Rectal smooth muscle tissue (tissue), 1 donor: ENCODE results near the gene OTOGL.
"Not testable (repeated sequence)": the region's sequence is repeated elsewhere in the genome, so short reads cannot be mapped to it uniquely, and the experiment has no call there.

Experiments
- H3K27ac ChIP-seq: one replicate; pipeline ENCODE4 v1.7.0; 2013; ENCODE audit warnings: low read depth, low read length, inconsistent platforms
- H3K27me3 ChIP-seq: one replicate; pipeline ENCODE4 v1.7.0; 2013; ENCODE audit warnings: low read length; ENCODE audit not compliant: control insufficient read depth, insufficient read depth
- H3K36me3 ChIP-seq: one replicate; pipeline ENCODE4 v1.7.0; 2013; ENCODE audit warnings: low read length; ENCODE audit not compliant: control insufficient read depth, insufficient read depth
- H3K4me1 ChIP-seq: one replicate; pipeline ENCODE4 v1.7.0; 2013; ENCODE audit warnings: low read length; ENCODE audit not compliant: control insufficient read depth, insufficient read depth
- H3K4me3 ChIP-seq: one replicate; pipeline ENCODE4 v1.7.0; 2013; ENCODE audit warnings: low read length
- H3K9ac ChIP-seq: one replicate; pipeline ENCODE4 v1.7.0; 2013; ENCODE audit warnings: low read length

OTOGL gene

DNA sequence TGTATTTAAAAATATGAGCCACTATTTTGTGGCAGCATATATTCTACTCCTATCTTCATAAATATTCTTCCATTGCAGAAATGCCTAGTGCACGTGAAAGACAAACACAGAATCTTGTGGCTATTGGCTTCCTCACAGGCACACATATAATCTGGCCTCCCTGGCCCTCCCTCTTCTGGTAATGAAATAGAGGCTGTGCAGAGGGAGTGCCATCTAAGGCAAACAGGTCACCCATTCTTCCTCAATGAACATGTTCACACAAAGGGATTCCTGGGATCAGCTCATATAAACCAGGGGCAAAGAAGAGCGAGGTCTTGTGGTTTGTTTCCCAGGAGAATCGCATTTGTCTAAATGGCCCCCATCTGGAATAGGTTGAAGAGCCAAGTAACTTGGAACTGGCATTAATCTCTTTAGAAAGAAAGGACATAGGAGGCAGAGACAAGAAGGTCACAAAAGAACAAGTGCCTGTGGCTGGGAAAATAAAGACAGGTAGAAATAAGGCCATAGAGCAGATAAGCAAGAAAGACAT is 173.1 kb downstream of the OTOGL start:
- Histone ChIP-seq H3K9ac (no peak overlapping the region), H3K27ac (no peak overlapping the region), H3K36me3 (no peaks in the 10 kb centered on the region)

DNA sequence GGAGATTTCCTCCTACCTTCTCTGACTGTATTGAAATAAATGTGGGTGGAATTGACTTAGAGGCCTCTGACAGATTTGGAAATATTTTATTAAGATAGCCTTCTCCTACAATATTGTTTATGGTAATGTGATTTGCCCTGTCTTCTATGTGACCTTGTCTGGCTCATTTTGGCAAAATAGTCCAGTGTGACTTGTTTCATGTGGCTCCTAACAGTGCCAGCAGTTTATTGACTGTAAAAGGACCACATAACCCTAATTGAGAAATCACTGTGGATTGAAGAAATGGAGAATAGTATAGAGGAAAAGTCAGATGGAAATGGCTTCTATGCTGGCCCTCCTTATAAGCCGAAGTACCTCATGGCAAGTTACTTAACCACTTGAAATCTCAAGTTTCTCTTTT is 173.8 kb downstream of the OTOGL start:
- Histone ChIP-seq H3K9ac (no peak overlapping the region), H3K27me3 (no peaks in the 10 kb centered on the region), H3K4me3 (no peak overlapping the region), H3K36me3 (no peaks in the 10 kb centered on the region), H3K27ac (no peak overlapping the region), H3K4me1 (peaks cover 5% of the 10 kb centered on the region)

More for the DNA sequence above, 173.1 kb downstream of the OTOGL start:
- Histone ChIP-seq H3K4me3 (no peak overlapping the region), H3K4me1 (peaks cover 5% of the 10 kb centered on the region), H3K27me3 (no peaks in the 10 kb centered on the region)

DNA sequence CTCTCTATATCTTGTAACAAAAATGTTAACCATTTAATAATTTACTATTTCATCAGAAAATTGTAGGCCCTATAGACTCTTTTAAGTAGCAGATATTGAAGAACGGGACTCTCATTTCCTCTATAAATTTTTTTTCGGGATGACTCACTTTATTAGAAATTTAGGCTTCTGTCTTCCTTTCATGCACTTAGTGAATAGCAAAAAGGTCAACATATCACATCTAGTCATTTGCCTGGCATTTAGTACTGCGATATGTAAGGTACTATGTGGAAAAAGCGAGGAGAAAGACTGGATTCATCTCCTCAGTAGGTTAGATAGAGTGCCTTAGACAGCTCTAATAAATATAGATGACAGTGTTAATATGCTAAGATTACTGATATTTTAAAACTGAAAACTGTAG is 178.4 kb downstream of the OTOGL start:
- Histone ChIP-seq H3K4me3 (no peak overlapping the region), H3K4me1 (no peaks in the 10 kb centered on the region), H3K9ac (no peak overlapping the region), H3K27me3 (no peaks in the 10 kb centered on the region), H3K27ac (no peak overlapping the region), H3K36me3 (no peaks in the 10 kb centered on the region)

DNA sequence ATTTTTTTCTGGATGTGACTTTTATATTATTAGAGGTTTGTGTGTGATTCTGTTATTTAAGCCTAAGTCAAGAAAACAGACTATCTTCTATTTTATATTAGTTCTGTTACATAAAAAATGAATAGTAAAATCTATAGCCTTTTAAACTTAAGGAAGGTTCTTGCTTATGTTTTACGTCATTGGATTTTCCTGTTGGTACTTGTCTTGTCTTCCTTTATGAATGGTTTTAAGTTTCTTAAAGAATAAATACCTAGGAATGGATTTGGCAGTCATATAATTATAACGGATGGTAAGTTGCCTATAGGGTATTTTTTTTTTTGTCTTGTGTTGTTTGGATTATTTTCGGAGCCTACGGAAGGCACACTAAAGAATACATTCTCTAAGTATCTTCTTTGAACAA is 182.9 kb downstream of the OTOGL start:
- Histone ChIP-seq H3K36me3 (no peaks in the 10 kb centered on the region), H3K4me3 (no peak overlapping the region), H3K9ac (no peak overlapping the region)

DNA sequence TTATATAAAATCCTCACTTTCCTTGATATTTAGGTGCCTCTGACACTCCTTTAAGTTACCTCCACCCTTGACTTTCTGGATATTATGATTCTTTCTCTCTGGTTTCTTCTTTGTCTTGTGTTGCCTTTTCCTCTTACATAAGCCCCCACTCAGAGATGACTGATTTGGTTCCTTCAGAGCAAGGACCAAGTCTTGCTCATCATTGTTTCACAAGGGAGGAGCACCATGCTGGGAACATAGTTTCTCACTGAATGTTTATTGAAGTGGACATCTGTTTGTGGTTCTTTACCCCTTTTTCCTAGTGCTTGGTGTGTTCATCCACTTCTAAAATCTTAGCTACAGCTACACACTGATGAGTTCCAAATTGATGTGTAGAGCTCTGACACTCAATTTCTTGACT is 183.4 kb downstream of the OTOGL start:
- Histone ChIP-seq H3K27me3 (no peaks in the 10 kb centered on the region), H3K4me1 (no peaks in the 10 kb centered on the region), H3K27ac (no peak overlapping the region), H3K36me3 (no peaks in the 10 kb centered on the region), H3K4me3 (no peak overlapping the region), H3K9ac (no peak overlapping the region)

More for the DNA sequence above, 182.9 kb downstream of the OTOGL start:
- Histone ChIP-seq H3K4me1 (no peaks in the 10 kb centered on the region), H3K27ac (no peak overlapping the region), H3K27me3 (no peaks in the 10 kb centered on the region)

DNA sequence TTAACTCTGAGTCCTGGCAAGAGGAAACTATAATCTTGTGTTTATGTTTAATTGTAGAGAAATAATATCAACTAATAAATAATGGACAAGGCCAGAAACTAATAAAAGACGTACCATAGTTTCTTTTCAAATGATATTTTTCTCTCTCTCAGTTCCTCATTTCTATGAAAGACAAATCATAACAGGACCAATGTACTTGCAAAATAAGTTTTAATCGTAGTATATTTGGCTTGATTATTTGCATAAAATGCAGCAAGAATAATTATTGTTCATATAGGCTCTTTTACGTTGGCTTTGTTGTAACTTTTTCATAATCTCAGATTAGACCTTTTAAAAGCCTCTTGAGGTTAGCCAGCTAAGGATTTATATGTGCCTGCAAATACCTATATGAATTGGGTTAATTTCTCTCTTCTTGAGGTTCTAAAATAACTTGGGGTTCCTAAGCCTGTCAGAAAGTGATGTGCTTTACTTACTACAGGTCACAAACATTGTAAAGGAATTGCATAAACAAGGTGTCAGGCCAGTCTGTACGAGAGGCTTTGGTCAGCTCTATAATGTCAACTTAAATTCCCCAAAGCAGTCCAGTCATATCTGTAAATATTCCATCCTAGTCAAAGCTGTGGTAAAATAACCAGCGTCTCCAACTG is 191.9 kb downstream of the OTOGL start:
- Histone ChIP-seq H3K4me3 (no peak overlapping the region), H3K27me3 (no peaks in the 10 kb centered on the region), H3K9ac (no peak overlapping the region), H3K27ac (no peak overlapping the region), H3K4me1 (no peaks in the 10 kb centered on the region), H3K36me3 (no peaks in the 10 kb centered on the region)

DNA sequence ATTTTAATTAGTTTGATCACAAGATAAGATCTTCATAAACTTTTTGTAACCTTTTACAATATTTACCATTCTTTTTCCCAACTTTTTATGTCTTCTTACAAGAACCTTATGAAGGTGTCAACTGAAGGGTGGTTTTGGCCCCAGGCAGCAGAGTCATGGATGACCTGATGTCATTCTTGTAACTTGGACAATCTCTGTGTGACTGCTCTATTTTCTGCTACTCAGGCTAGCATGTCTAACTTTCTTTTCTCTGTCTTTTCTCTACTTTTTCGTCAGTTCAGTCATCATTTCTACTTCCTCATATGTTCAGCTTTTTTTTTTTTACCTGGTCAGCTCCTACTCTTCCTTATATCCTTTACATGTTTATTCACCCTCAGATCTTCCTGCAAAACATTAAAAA is 194.0 kb downstream of the OTOGL start:
- no peak overlapping the region for H3K27ac ChIP-seq
- H3K4me1 ChIP-seq, result no peaks in the 10 kb centered on the region
- H3K4me3 ChIP-seq, result no peak overlapping the region
- H3K36me3 ChIP-seq, result no peaks in the 10 kb centered on the region
- no peaks in the 10 kb centered on the region for H3K27me3 ChIP-seq
- no peak overlapping the region for H3K9ac ChIP-seq

DNA sequence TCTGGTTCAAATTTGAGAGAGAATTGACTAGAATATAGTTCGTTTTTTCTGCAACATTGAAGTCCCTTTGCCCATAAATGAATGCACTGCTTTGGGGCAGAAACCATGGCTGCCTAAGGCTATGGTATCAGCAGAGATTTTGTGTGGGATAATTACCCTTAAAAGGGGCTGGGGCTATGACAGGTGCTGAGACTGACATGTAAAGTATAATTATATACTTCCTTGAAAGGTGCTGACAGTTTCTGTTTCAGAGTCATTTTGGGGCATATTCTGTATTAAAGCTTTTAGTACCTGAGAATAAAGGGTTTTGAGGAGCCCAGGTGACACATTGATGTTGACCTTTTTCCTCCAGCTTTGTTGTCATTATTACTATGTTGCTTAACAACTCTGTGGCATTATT is 194.4 kb downstream of the OTOGL start:
- Histone ChIP-seq H3K27me3 (no peaks in the 10 kb centered on the region), H3K36me3 (no peaks in the 10 kb centered on the region), H3K4me3 (no peak overlapping the region), H3K9ac (no peak overlapping the region), H3K4me1 (no peaks in the 10 kb centered on the region), H3K27ac (no peak overlapping the region)

DNA sequence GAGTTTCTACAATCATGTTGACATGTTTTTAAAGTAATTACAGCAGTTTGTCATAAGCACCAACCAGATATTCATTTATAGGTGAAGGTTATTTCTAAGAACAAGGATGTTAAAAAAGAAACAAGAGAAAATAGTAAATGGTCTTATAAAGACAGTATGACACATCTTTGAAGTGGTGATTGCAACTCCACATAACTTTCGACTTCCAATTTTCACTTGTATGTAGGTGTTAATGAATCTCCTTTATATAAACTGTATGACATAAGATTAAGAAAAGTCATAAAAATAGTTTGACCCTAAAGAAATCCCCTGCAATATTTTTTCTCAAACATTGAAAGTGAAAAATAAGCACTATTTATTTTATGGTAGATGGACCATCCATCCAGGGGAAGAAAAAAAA is 199.9 kb downstream of the OTOGL start:
- no peaks in the 10 kb centered on the region for H3K4me1 ChIP-seq
- H3K27me3 ChIP-seq, result no peaks in the 10 kb centered on the region
- H3K27ac ChIP-seq, result no peak overlapping the region
- H3K9ac ChIP-seq, result no peak overlapping the region
- no peaks in the 10 kb centered on the region for H3K36me3 ChIP-seq
- no peak overlapping the region for H3K4me3 ChIP-seq

DNA sequence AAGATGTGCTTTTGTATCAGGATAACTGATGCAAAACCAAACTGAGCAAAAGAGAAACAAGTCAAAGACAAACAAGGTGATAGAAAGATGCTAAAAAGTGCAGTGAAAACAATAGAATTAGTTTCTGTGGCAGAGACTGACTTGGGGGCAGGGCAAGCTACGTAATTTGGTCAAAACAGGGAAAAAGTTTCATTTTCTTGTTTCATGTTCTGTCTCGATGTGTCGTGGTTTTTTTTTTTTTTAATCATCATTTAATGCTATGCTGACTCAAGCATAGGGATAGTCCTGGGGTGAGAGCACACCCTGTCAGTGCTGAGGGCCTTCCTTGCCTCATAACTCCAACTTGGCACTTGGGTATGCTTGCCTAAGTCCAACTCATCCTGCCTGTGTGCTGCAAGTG is 200.6 kb downstream of the OTOGL start:
- no peaks in the 10 kb centered on the region for H3K36me3 ChIP-seq
- H3K27me3 ChIP-seq, result no peaks in the 10 kb centered on the region
- no peak overlapping the region for H3K9ac ChIP-seq
- no peaks in the 10 kb centered on the region for H3K4me1 ChIP-seq
- H3K4me3 ChIP-seq, result no peak overlapping the region
- H3K27ac ChIP-seq, result no peak overlapping the region

DNA sequence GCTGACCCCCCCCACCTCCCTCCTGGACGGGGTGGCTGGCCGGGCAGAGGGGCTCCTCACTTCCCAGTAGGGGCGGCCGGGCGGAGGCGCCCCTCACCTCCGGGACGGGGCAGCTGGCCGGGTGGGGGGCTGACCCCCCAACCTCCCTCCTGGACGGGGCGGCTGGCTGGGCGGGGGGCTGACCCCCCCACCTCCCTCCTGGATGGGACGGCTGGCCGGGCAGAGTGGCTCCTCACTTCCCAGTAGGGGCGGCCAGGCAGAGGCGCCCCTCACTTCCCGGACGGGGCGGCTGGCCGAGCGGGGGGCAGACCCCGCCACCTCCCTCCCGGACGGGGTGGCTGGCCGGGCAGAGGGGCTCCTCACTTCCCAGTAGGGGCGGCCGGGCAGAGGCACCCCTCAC is 208.1 kb downstream of the OTOGL start:
- H3K36me3 ChIP-seq, H3K9ac ChIP-seq, H3K27me3 ChIP-seq, H3K27ac ChIP-seq, H3K4me1 ChIP-seq, H3K4me3 ChIP-seq: not testable (repeated sequence)

DNA sequence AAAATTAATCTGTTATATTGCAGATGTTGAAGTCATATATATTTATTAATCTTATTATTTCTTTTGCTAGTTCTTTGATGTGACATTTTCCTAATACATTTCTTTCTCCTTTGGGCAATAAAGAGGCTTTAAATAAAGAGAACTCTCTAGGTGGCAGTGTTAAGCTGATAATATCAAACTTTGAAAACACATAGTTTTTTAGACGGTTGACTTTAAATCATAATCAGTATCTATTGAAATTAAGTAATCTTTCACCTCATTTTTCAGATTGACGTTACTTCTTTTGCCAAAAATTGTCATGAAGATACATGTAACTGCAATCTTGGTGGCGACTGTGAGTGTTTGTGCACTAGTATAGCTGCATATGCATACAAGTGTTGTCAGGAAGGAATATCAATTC is 213.9 kb downstream of the OTOGL start:
- H3K9ac ChIP-seq, result no peak overlapping the region
- no peaks in the 10 kb centered on the region for H3K36me3 ChIP-seq
- H3K4me1 ChIP-seq, result no peaks in the 10 kb centered on the region
- H3K27me3 ChIP-seq, result no peaks in the 10 kb centered on the region
- no peak overlapping the region for H3K27ac ChIP-seq
- no peak overlapping the region for H3K4me3 ChIP-seq

DNA sequence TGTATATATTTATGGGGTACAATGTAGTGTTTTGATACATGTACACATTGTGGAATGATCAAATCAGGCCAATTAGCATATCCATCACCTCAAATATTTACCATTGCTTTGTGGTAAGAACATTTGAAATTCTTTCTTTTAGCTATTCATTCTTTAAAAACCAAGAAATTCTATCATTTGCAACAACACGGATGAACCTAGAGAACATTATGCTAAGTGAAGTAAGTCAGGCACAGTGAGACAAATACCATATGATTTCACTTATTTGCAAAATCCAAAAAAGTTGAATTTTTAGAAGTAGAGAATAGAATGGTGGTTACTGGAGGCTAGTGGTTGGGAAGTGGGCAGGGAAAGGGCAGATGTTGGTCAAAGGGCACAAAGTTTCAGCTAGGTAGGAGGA is 215.4 kb downstream of the OTOGL start:
- Histone ChIP-seq H3K27ac (no peak overlapping the region), H3K4me1 (no peaks in the 10 kb centered on the region), H3K36me3 (no peaks in the 10 kb centered on the region), H3K27me3 (no peaks in the 10 kb centered on the region), H3K4me3 (no peak overlapping the region), H3K9ac (no peak overlapping the region)
